Putamen (tissue), 1 donor: ENCODE results near the gene SMG9.

Source experiments
- DNase-seq: peaks from one replicate; pipeline ENCODE4 v3.0.0-alpha.2; 2016; ENCODE audit warnings: low spot score

The SMG9 gene

GRCh38 chr19:43754503-43755255, at the start of gene SMG9:
TSS of gene SMG9 (minus strand) at chr19:43754962. CDS start at chr19:43750741, 4,221 bp downstream.
- peak; percentile 98 for DNase-seq

GRCh38 chr19:43804432-43804831, 49.7 kb upstream of the SMG9 start:
- DNase-seq = no peak

GRCh38 chr19:43802216-43802951, 47.6 kb upstream of the SMG9 start, which contains the start of gene LYPD5:
TSS of gene LYPD5 (minus strand) at chr19:43802447. CDS start at chr19:43802380, 67 bp downstream.
- no peak for DNase-seq

GRCh38 chr19:43799502-43800142, 44.9 kb upstream of the SMG9 start:
- no peak for DNase-seq

GRCh38 chr19:43798546-43799409, 44.0 kb upstream of the SMG9 start:
- peak; percentile 70 for DNase-seq

- DNase-seq = no peak
These were observed 43.3 kb upstream of the SMG9 start for GRCh38 chr19:43798026-43798545.

- no peak for DNase-seq
These were observed 42.8 kb upstream of the SMG9 start for GRCh38 chr19:43797556-43797955.

- no peak for DNase-seq
These were observed 42.4 kb upstream of the SMG9 start for GRCh38 chr19:43797118-43797517.

- DNase-seq = no peak
These were observed 35.8 kb upstream of the SMG9 start for GRCh38 chr19:43790587-43790986.

GRCh38 chr19:43789029-43789428, 34.3 kb upstream of the SMG9 start:
- DNase-seq = no peak

GRCh38 chr19:43786665-43787064, 31.9 kb upstream of the SMG9 start:
- DNase-seq = no peak

- DNase-seq = peak; percentile 40
These were observed 30.4 kb upstream of the SMG9 start for GRCh38 chr19:43784981-43785808.

GRCh38 chr19:43784241-43784980, 29.6 kb upstream of the SMG9 start:
- no peak for DNase-seq

- no peak for DNase-seq
These were observed 28.9 kb upstream of the SMG9 start for GRCh38 chr19:43783636-43784035.

GRCh38 chr19:43782689-43783231, 28.0 kb upstream of the SMG9 start:
- no peak for DNase-seq

GRCh38 chr19:43782311-43782660, 27.5 kb upstream of the SMG9 start:
- no peak for DNase-seq

GRCh38 chr19:43781630-43782310, 27.0 kb upstream of the SMG9 start:
- DNase-seq = no peak

GRCh38 chr19:43780706-43781525, 26.2 kb upstream of the SMG9 start, which contains the start of gene KCNN4:
TSS of gene KCNN4 (minus strand) at chr19:43780973. CDS start at chr19:43780861, 112 bp downstream.
- no peak for DNase-seq
